K562 (cell line): Measurements from ENCODE around the gene FBXO21.

Experiments used
- HMG20B ChIP-seq: fragments of 250-450 bp; sonication (Bioruptor Pico); IDR thresholded peaks from 2 replicates; pipeline ENCODE4 v1.5.0; 2021; ENCODE audit warnings: mild to moderate bottlenecking
- MTA2 ChIP-seq: fragments of 450-650 bp; IDR thresholded peaks from 2 replicates; pipeline ENCODE4 v1.6.1; 2016; ENCODE audit warnings: low read depth

- TF ChIP-seq HMG20B (CRISPR knock-in tag) (no peak), MTA2 (no peak)
These were observed 2.1 kb downstream of the FBXO21 start for GRCh38 chr12:117188121-117188665.
